GM06990 (cell line): ENCODE results near the gene BABAM2.
"Not testable (repeated sequence)": the region's sequence is repeated elsewhere in the genome, so short reads cannot be mapped to it uniquely, and the experiment has no call there.

ENCODE experiments used
- DNase-seq: peaks from one replicate; pipeline ENCODE4 v3.0.0-alpha.2; 2011; ENCODE audit not compliant: insufficient read length; ENCODE audit errors: extremely low read depth
- H3K27me3 ChIP-seq: replicated peaks from 2 replicates; pipeline ENCODE4 v1.6.0; 2011; ENCODE audit warnings: low read length; ENCODE audit not compliant: control insufficient read depth, insufficient read depth
- H3K36me3 ChIP-seq: 2 replicates; pipeline ENCODE4 v1.5.1; 2011; ENCODE audit warnings: low read length; ENCODE audit not compliant: control insufficient read depth, insufficient read depth
- H3K4me3 ChIP-seq: replicated peaks from 2 replicates; pipeline ENCODE4 v1.5.1; 2011; ENCODE audit warnings: low read depth, mild to moderate bottlenecking, control low read depth, low read length
- TF ChIP-seq, protein P1 (sequence below): IDR thresholded peaks from 2 replicates; pipeline ENCODE4 v1.5.1; 2011; ENCODE audit warnings: low read length, control low read depth, mild to moderate bottlenecking, inconsistent platforms; ENCODE audit not compliant: insufficient read depth, poor library complexity, severe bottlenecking

BABAM2 gene

DNA sequence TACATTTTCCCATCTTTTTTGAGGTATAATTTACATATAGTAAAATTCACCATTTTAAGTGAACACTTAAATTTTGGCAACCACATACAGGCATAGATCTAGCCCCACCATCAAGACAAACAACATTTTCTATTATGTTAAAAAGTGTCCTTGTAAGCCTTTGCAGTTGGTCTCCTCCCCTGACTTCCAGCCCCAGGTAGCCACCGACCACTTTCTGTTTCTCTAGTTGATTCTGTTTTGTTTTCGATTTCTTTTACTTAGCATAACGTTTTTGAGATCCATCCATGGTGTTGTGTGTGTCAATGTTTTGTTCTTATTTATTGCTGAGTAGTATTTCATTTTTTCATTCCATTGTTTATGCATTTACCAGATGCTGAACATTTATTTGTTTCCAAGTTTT, 366.7 kb downstream of the BABAM2 start:
- TF ChIP-seq, protein P1, sequence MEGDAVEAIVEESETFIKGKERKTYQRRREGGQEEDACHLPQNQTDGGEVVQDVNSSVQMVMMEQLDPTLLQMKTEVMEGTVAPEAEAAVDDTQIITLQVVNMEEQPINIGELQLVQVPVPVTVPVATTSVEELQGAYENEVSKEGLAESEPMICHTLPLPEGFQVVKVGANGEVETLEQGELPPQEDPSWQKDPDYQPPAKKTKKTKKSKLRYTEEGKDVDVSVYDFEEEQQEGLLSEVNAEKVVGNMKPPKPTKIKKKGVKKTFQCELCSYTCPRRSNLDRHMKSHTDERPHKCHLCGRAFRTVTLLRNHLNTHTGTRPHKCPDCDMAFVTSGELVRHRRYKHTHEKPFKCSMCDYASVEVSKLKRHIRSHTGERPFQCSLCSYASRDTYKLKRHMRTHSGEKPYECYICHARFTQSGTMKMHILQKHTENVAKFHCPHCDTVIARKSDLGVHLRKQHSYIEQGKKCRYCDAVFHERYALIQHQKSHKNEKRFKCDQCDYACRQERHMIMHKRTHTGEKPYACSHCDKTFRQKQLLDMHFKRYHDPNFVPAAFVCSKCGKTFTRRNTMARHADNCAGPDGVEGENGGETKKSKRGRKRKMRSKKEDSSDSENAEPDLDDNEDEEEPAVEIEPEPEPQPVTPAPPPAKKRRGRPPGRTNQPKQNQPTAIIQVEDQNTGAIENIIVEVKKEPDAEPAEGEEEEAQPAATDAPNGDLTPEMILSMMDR, result no peak
- Histone ChIP-seq H3K36me3 (no peaks in the 10 kb centered on the region), H3K27me3 (no peaks in the 10 kb centered on the region), H3K4me3 (no peak overlapping the region)
- DNase-seq, result no peak

DNA sequence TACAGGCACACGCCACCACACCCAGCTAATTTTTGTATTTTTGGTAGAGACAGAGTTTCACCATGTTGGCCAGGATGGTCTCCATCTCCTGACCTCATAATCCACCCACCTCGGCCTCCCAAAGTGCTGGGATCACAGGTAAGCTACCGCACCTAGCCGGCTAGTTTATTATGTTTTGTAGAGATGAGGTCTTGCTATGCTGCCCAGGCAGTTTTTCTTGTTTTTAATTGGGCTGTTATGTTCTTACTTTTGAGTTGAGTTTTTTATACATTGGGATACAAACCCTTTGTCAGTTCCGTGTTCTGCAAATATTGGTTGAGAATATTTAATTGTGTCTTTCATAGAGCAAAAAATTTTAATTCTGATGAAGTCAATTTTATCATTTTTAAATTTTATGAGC, 368.7 kb downstream of the BABAM2 start:
- not testable (repeated sequence) for H3K27me3 ChIP-seq, H3K4me3 ChIP-seq, DNase-seq, H3K36me3 ChIP-seq

DNA sequence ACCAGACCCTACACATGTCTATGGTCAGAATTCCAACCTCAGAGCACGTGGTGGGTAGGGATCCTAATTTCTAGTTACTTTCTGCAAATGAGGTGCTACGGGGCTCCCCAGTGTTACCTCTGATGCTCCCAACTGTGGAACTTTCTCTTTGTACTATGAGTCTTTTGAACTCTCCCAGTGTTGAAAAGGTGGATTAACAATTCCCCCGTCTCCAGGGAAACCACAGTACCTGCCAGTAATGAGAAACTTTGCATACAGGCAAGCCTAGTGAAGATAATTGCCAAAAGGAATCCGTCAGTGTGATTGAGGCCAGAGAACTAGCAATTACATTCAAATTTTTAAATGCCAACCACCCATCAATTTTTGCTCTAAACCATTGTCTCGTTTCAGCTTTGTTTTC, 373.2 kb downstream of the BABAM2 start:
- TF ChIP-seq, protein P1, result no peak
- Histone ChIP-seq H3K36me3 (no peaks in the 10 kb centered on the region), H3K4me3 (no peak overlapping the region), H3K27me3 (no peaks in the 10 kb centered on the region)
- no peak for DNase-seq

DNA sequence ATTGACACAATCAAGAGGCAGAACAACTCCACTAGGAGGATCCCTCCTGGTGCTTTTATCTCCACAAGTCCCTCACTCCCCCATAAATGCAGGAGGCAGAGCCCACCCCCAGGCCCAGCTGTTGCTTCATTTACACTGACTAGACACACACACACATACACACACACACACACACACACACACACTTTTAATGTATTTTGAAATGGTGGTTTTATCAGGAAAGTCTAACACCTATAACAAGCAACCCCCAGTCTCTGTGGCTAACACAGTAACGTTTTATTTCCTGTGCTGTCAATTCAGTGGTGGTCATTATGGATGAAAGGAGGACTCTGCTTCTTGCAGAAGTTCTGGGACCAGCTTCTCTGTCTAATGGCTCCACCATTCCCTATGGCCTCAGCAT, 376.8 kb downstream of the BABAM2 start:
- no peaks in the 10 kb centered on the region for H3K36me3 ChIP-seq
- no peak overlapping the region for H3K4me3 ChIP-seq
- no peaks in the 10 kb centered on the region for H3K27me3 ChIP-seq
- TF ChIP-seq, protein P1, result no peak
- no peak for DNase-seq

DNA sequence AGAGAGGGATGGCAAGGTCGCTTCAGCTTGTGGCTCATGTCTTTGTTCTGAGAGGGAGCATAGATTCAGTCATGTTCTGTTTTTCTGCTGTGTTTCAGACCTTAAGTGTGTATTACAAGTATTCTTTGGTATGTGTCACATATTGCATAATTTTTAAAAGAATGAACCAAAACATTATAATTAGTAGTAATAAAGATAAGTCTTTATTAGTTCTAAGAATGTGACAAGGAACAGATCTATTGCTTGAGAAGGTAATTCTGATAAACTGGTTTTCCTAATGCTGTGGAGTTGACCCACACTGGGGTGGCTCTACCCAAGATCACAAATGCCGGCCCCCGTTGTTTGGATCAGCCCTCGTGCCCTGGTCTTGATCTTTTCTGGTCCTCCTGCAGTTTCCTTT, 377.9 kb downstream of the BABAM2 start:
- no peaks in the 10 kb centered on the region for H3K27me3 ChIP-seq
- no peak for DNase-seq
- TF ChIP-seq, protein P1, result no peak
- no peaks in the 10 kb centered on the region for H3K36me3 ChIP-seq
- no peak overlapping the region for H3K4me3 ChIP-seq

DNA sequence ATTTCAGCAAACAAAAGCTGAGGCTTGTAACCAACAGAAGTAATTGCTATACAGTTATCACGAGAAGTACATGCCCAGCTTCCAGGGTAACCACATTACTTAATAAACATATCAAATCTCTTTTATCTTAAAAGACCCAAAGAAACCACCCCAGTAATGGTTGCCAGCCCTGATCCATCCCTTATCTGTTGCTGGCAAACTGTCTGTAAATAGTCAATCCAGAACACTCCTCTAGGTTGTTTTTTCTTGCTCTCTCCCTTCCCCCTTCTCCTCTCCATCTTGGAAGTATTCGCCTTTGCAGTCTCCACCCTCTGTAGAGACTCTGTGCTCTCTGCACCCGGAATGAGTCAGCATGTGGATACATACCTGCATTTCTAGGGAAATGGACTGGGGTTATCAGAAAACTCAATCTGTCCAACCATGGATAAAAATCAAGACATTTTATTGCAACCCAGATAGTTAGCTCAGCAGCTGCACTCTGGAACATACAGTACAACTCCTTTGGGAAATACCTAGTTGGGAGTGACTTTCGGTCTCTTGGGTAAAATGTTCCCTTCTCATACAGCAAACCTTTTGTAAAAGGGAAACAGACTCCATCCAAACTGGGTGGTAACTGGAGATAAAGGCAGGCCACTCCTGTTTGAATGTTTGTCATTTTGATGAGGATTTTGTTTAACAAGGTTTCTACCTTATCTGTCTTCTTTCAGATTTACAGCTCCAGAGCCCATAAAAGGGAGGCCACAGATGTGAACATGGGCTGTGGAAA, 378.7 kb downstream of the BABAM2 start:
- TF ChIP-seq, protein P1, result no peak
- Histone ChIP-seq H3K36me3 (no peaks in the 10 kb centered on the region), H3K27me3 (no peaks in the 10 kb centered on the region), H3K4me3 (no peak overlapping the region)
- DNase-seq, result no peak
